ENCODE results near the gene PDGFA.

PDGFA gene

GRCh38 chr7:514242-514641, 5.4 kb downstream of the PDGFA start:
- Histone ChIP-seq H3K27me3 (ENCODE audit: insufficient read depth, insufficient read length) (no peaks in the 10 kb centered on the region), H3K36me3 (ENCODE audit: insufficient read depth, insufficient read length, low read length) (peaks cover 61% of the 10 kb centered on the region), H3K9ac (ENCODE audit: insufficient read length, low read depth) (peak overlapping the region; percentile 57), H3K9me3 (ENCODE audit: insufficient read depth, low read length) (no peaks in the 10 kb centered on the region), H3K4me1 (ENCODE audit: insufficient read depth, insufficient read length) (peaks cover 44% of the 10 kb centered on the region), H3K4me3 (ENCODE audit: insufficient read length, low read depth) (no peak overlapping the region)
- no peak for DNase-seq (ENCODE audit: low read depth, low spot score)
- TF ChIP-seq ZNF274 (IDR thresholded peaks at IDR 0.05; ENCODE audit: low read depth, low read length) = no peak

GRCh38 chr7:513521-514166, 6.0 kb downstream of the PDGFA start:
- TF ChIP-seq SUZ12 (IDR thresholded peaks at IDR 0.05; ENCODE audit: extremely low read depth, insufficient read depth, insufficient read length) = no peak
- no peak for TF ChIP-seq YY1 (IDR thresholded peaks at IDR 0.05; ENCODE audit: insufficient read depth, insufficient read length)
- TF ChIP-seq ZNF274 (IDR thresholded peaks at IDR 0.05; ENCODE audit: low read depth, low read length) = no peak
- H3K4me3 ChIP-seq (ENCODE audit: insufficient read length, low read depth) = no peak overlapping the region
- H3K9me3 ChIP-seq (ENCODE audit: insufficient read depth, low read length) = no peaks in the 10 kb centered on the region
- no peaks in the 10 kb centered on the region for H3K27me3 ChIP-seq (ENCODE audit: insufficient read depth, insufficient read length)
- peak overlapping the region; percentile 57 for H3K9ac ChIP-seq (ENCODE audit: insufficient read length, low read depth)
- peaks cover 67% of the 10 kb centered on the region for H3K36me3 ChIP-seq (ENCODE audit: insufficient read depth, insufficient read length, low read length)
- no peak for DNase-seq (ENCODE audit: low read depth, low spot score)
- H3K4me1 ChIP-seq (ENCODE audit: insufficient read depth, insufficient read length) = peaks cover 46% of the 10 kb centered on the region

GRCh38 chr7:512541-513311, 6.9 kb downstream of the PDGFA start:
- no peak overlapping the region for H3K4me3 ChIP-seq (ENCODE audit: insufficient read length, low read depth)
- peaks cover 46% of the 10 kb centered on the region for H3K4me1 ChIP-seq (ENCODE audit: insufficient read depth, insufficient read length)
- peaks cover 76% of the 10 kb centered on the region for H3K36me3 ChIP-seq (ENCODE audit: insufficient read depth, insufficient read length, low read length)
- no peaks in the 10 kb centered on the region for H3K9me3 ChIP-seq (ENCODE audit: insufficient read depth, low read length)
- no peak for DNase-seq (ENCODE audit: low read depth, low spot score)
- TF ChIP-seq ZNF274 (IDR thresholded peaks at IDR 0.05; ENCODE audit: low read depth, low read length) = no peak
- TF ChIP-seq YY1 (IDR thresholded peaks at IDR 0.05; ENCODE audit: insufficient read depth, insufficient read length) = no peak
- H3K27me3 ChIP-seq (ENCODE audit: insufficient read depth, insufficient read length) = no peaks in the 10 kb centered on the region
- peak overlapping the region; percentile 50 for H3K9ac ChIP-seq (ENCODE audit: insufficient read length, low read depth)

- Histone ChIP-seq H3K27me3 (ENCODE audit: insufficient read depth, insufficient read length) (no peaks in the 10 kb centered on the region), H3K9ac (ENCODE audit: insufficient read length, low read depth) (peak overlapping the region; percentile 50), H3K4me3 (ENCODE audit: insufficient read length, low read depth) (no peak overlapping the region), H3K36me3 (ENCODE audit: insufficient read depth, insufficient read length, low read length) (peaks cover 81% of the 10 kb centered on the region), H3K4me1 (ENCODE audit: insufficient read depth, insufficient read length) (peaks cover 51% of the 10 kb centered on the region), H3K9me3 (ENCODE audit: insufficient read depth, low read length) (no peaks in the 10 kb centered on the region)
- DNase-seq (ENCODE audit: low read depth, low spot score) = no peak
- no peak for TF ChIP-seq ZNF274 (IDR thresholded peaks at IDR 0.05; ENCODE audit: low read depth, low read length)
- TF ChIP-seq YY1 (IDR thresholded peaks at IDR 0.05; ENCODE audit: insufficient read depth, insufficient read length) = no peak
- TF ChIP-seq SUZ12 (IDR thresholded peaks at IDR 0.05; ENCODE audit: extremely low read depth, insufficient read depth, insufficient read length) = no peak
Observed at GRCh38 chr7:512146-512510, 7.5 kb downstream of the PDGFA start.

GRCh38 chr7:511476-512145, 8.0 kb downstream of the PDGFA start:
- Histone ChIP-seq H3K4me3 (ENCODE audit: insufficient read length, low read depth) (no peak overlapping the region), H3K4me1 (ENCODE audit: insufficient read depth, insufficient read length) (peaks cover 51% of the 10 kb centered on the region), H3K9ac (ENCODE audit: insufficient read length, low read depth) (peak overlapping the region; percentile 1), H3K27me3 (ENCODE audit: insufficient read depth, insufficient read length) (no peaks in the 10 kb centered on the region), H3K9me3 (ENCODE audit: insufficient read depth, low read length) (no peaks in the 10 kb centered on the region), H3K36me3 (ENCODE audit: insufficient read depth, insufficient read length, low read length) (peaks cover 81% of the 10 kb centered on the region)
- no peak for TF ChIP-seq YY1 (IDR thresholded peaks at IDR 0.05; ENCODE audit: insufficient read depth, insufficient read length)
- TF ChIP-seq ZNF274 (IDR thresholded peaks at IDR 0.05; ENCODE audit: low read depth, low read length) = no peak
- no peak for TF ChIP-seq SUZ12 (IDR thresholded peaks at IDR 0.05; ENCODE audit: extremely low read depth, insufficient read depth, insufficient read length)
- no peak for DNase-seq (ENCODE audit: low read depth, low spot score)

- Histone ChIP-seq H3K4me1 (ENCODE audit: insufficient read depth, insufficient read length) (peaks cover 51% of the 10 kb centered on the region), H3K36me3 (ENCODE audit: insufficient read depth, insufficient read length, low read length) (peaks cover 87% of the 10 kb centered on the region), H3K9me3 (ENCODE audit: insufficient read depth, low read length) (no peaks in the 10 kb centered on the region), H3K27me3 (ENCODE audit: insufficient read depth, insufficient read length) (no peaks in the 10 kb centered on the region), H3K4me3 (ENCODE audit: insufficient read length, low read depth) (no peak overlapping the region), H3K9ac (ENCODE audit: insufficient read length, low read depth) (peak overlapping the region; percentile 54)
- DNase-seq (ENCODE audit: low read depth, low spot score) = no peak
- no peak for TF ChIP-seq YY1 (IDR thresholded peaks at IDR 0.05; ENCODE audit: insufficient read depth, insufficient read length)
- TF ChIP-seq ZNF274 (IDR thresholded peaks at IDR 0.05; ENCODE audit: low read depth, low read length) = no peak
- no peak for TF ChIP-seq SUZ12 (IDR thresholded peaks at IDR 0.05; ENCODE audit: extremely low read depth, insufficient read depth, insufficient read length)
Observed at GRCh38 chr7:510782-511281, 8.8 kb downstream of the PDGFA start.

GRCh38 chr7:510131-510481, 9.5 kb downstream of the PDGFA start:
- peaks cover 56% of the 10 kb centered on the region for H3K4me1 ChIP-seq (ENCODE audit: insufficient read depth, insufficient read length)
- peaks cover 91% of the 10 kb centered on the region for H3K36me3 ChIP-seq (ENCODE audit: insufficient read depth, insufficient read length, low read length)
- no peak overlapping the region for H3K4me3 ChIP-seq (ENCODE audit: insufficient read length, low read depth)
- no peak for DNase-seq (ENCODE audit: low read depth, low spot score)
- H3K9me3 ChIP-seq (ENCODE audit: insufficient read depth, low read length) = no peaks in the 10 kb centered on the region
- no peak overlapping the region for H3K9ac ChIP-seq (ENCODE audit: insufficient read length, low read depth)
- H3K27me3 ChIP-seq (ENCODE audit: insufficient read depth, insufficient read length) = no peaks in the 10 kb centered on the region
- no peak for TF ChIP-seq ZNF274 (IDR thresholded peaks at IDR 0.05; ENCODE audit: low read depth, low read length)
- no peak for TF ChIP-seq SUZ12 (IDR thresholded peaks at IDR 0.05; ENCODE audit: extremely low read depth, insufficient read depth, insufficient read length)
- TF ChIP-seq YY1 (IDR thresholded peaks at IDR 0.05; ENCODE audit: insufficient read depth, insufficient read length) = no peak

All from NT2/D1 (cell line).